ENCODE data around the gene MAFF. TPM values are rescaled to one million over a fixed set of nuclear protein-coding genes. Genes with fewer than 3 reads are reported as not detected.
"Not testable (repeated sequence)": the region's sequence is repeated elsewhere in the genome, so short reads cannot be mapped to it uniquely, and the experiment has no call there.

MAFF gene
- 1.7 to 9.9 TPM (median 8.5 TPM) in 3 replicates for total RNA-seq
- long read RNA-seq, transcript MAFF-201 (3 exons, 2,490 nt), result major isoform, 21 of 23 reads
- long read RNA-seq, partial matches to known transcripts, result 0 of 23 reads
- long read RNA-seq, other reads (novel, unspliced or antisense), result 2 of 23 reads

GRCh38 chr22:38201711-38202436, at the start of gene MAFF:
Gene MAFF, plus strand, starts transcription at chr22:38201994. Its CDS starts 11,860 bp downstream, at chr22:38213854.
- Mint-ChIP-seq H3K27me3 (ENCODE audit: low read depth) (no peaks in the 10 kb centered on the region), H3K36me3 (ENCODE audit: low read depth) (no peaks in the 10 kb centered on the region), H3K9me3 (ENCODE audit: low read depth) (no peaks in the 10 kb centered on the region), H3K27ac (ENCODE audit: unreplicated experiment) (peak within 1 kb of the TSS; percentile 96), H3K4me3 (ENCODE audit: unreplicated experiment) (peak within 1 kb of the TSS; percentile 82), H3K4me1 (ENCODE audit: low read depth) (peaks cover 44% of the 10 kb centered on the region)
- no peak for DNase-seq (ENCODE audit: low spot score)
- no peak for TF ChIP-seq CTCF (IDR thresholded peaks at IDR 0.05)

- H3K27ac Mint-ChIP-seq (ENCODE audit: unreplicated experiment), result no peak overlapping the region
- peaks cover 11% of the 10 kb centered on the region for H3K9me3 Mint-ChIP-seq (ENCODE audit: low read depth)
- DNase-seq (ENCODE audit: low spot score), result no peak
- H3K27me3 Mint-ChIP-seq (ENCODE audit: low read depth), result no peaks in the 10 kb centered on the region
- H3K4me3 Mint-ChIP-seq (ENCODE audit: unreplicated experiment), result no peak overlapping the region
- H3K36me3 Mint-ChIP-seq (ENCODE audit: low read depth), result peaks cover 8% of the 10 kb centered on the region
- H3K4me1 Mint-ChIP-seq (ENCODE audit: low read depth), result no peaks in the 10 kb centered on the region
- TF ChIP-seq CTCF (IDR thresholded peaks at IDR 0.05), result peak; percentile 32
Observed at GRCh38 chr22:38153821-38154562, 47.8 kb upstream of the MAFF start.

GRCh38 chr22:38154563-38154915, 47.3 kb upstream of the MAFF start:
- not testable (repeated sequence) for H3K4me3 Mint-ChIP-seq (ENCODE audit: unreplicated experiment); H3K36me3 Mint-ChIP-seq (ENCODE audit: low read depth); H3K9me3 Mint-ChIP-seq (ENCODE audit: low read depth); DNase-seq (ENCODE audit: low spot score); H3K27me3 Mint-ChIP-seq (ENCODE audit: low read depth); H3K4me1 Mint-ChIP-seq (ENCODE audit: low read depth); H3K27ac Mint-ChIP-seq (ENCODE audit: unreplicated experiment)

- peaks cover 4% of the 10 kb centered on the region for H3K36me3 Mint-ChIP-seq (ENCODE audit: low read depth)
- H3K27me3 Mint-ChIP-seq (ENCODE audit: low read depth), result no peaks in the 10 kb centered on the region
Observed at GRCh38 chr22:38155703-38156102, 46.1 kb upstream of the MAFF start.

More at GRCh38 chr22:38155703-38156102, 46.1 kb upstream of the MAFF start:
- H3K9me3 Mint-ChIP-seq (ENCODE audit: low read depth), result peaks cover 6% of the 10 kb centered on the region
- DNase-seq (ENCODE audit: low spot score), result no peak
- no peak for TF ChIP-seq CTCF (IDR thresholded peaks at IDR 0.05)
- no peak overlapping the region for H3K27ac Mint-ChIP-seq (ENCODE audit: unreplicated experiment)
- H3K4me1 Mint-ChIP-seq (ENCODE audit: low read depth), result no peaks in the 10 kb centered on the region
- no peak overlapping the region for H3K4me3 Mint-ChIP-seq (ENCODE audit: unreplicated experiment)
